Lower leg skin (tissue), 3 donors: ENCODE results near the gene MEGF6.

Experiments used
- POLR2A ChIP-seq, 2 donors: fragments of 450-650 bp; IDR thresholded peaks; one replicate each; pipeline ENCODE4 v1.6.1; 2016 to 2017; ENCODE audit warnings: antibody characterized with exemption in 2 of 2, mild to moderate bottlenecking in 1 of 2, moderate library complexity in 1 of 2
- TF ChIP-seq, protein P1 (sequence below), 3 donors: fragments of 450-650 bp; IDR thresholded peaks; one replicate each; pipeline ENCODE4 v1.5.1; 2016; ENCODE audit warnings: antibody characterized with exemption in 3 of 3, mild to moderate bottlenecking in 3 of 3, moderate library complexity in 2 of 3

DNA sequence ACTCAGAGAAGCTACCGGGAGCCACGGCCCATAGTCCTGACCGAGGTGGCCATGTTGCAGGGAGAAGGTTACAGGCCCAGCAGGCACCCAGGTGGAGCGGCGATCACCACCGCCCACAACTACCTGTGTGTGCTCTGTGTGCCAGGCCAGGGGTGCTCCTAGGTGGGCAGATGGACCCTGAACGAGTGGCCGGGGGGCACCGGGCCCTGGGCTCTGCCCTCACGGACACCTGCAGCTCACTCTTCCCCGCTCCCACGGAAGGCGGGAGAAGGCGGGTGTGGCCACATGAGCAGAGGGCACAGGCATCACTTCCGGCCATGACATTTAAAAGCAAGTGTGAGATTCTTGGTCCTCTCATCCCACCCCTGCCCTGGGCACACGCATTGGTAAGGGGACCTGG, 73.9 kb downstream of the MEGF6 start:
- TF ChIP-seq, protein P1, sequence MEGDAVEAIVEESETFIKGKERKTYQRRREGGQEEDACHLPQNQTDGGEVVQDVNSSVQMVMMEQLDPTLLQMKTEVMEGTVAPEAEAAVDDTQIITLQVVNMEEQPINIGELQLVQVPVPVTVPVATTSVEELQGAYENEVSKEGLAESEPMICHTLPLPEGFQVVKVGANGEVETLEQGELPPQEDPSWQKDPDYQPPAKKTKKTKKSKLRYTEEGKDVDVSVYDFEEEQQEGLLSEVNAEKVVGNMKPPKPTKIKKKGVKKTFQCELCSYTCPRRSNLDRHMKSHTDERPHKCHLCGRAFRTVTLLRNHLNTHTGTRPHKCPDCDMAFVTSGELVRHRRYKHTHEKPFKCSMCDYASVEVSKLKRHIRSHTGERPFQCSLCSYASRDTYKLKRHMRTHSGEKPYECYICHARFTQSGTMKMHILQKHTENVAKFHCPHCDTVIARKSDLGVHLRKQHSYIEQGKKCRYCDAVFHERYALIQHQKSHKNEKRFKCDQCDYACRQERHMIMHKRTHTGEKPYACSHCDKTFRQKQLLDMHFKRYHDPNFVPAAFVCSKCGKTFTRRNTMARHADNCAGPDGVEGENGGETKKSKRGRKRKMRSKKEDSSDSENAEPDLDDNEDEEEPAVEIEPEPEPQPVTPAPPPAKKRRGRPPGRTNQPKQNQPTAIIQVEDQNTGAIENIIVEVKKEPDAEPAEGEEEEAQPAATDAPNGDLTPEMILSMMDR (IDR thresholded peaks at IDR 0.05), result no peak
- TF ChIP-seq POLR2A (IDR thresholded peaks at IDR 0.05), result no peak
